Neutrophil (primary cell): Measurements from ENCODE around the gene CPNE7.

Source experiments
- H3K27ac ChIP-seq: fragments of 200-600 bp; sonication (generic); 2 replicates; pipeline ENCODE4 v1.5.1; 2016; ENCODE audit warnings: mild to moderate bottlenecking, moderate library complexity
- H3K27me3 ChIP-seq: fragments of 200-600 bp; sonication (generic); 2 replicates; pipeline ENCODE4 v1.6.0; 2016; ENCODE audit warnings: mild to moderate bottlenecking
- H3K36me3 ChIP-seq: fragments of 200-600 bp; sonication (generic); 2 replicates; pipeline ENCODE4 v1.5.1; 2017
- H3K4me1 ChIP-seq, 2 experiments: fragments of 200-600 bp in 1 of 2; sonication (generic) in 1 of 2; 1 replicate in 1 of 2; 2 replicates in 1 of 2; pipeline versions ENCODE4 v1.5.1 to v1.6.1; 2013 to 2016; ENCODE audit warnings: low read depth in 1 of 2, low read length in 1 of 2, mild to moderate bottlenecking in 1 of 2, moderate library complexity in 1 of 2; ENCODE audit not compliant: control insufficient read depth in 1 of 2, insufficient read depth in 1 of 2
- H3K4me3 ChIP-seq, 2 experiments: fragments of 200-600 bp in 1 of 2; sonication (generic) in 1 of 2; 1 replicate in 1 of 2; 2 replicates in 1 of 2; pipeline ENCODE4 v1.5.1; 2013 to 2016; ENCODE audit warnings: low read depth in 1 of 2, low read length in 1 of 2, mild to moderate bottlenecking in 1 of 2, moderate library complexity in 1 of 2
- H3K9me3 ChIP-seq: fragments of 200-600 bp; sonication (generic); 2 replicates; pipeline ENCODE4 v1.5.1; 2016
- CTCF ChIP-seq: fragments of 200-600 bp; sonication (generic); IDR thresholded peaks from 2 replicates; pipeline ENCODE4 v1.5.1; 2016; ENCODE audit warnings: antibody characterized with exemption

Gene CPNE7

GRCh38 chr16:89572485-89573205 lies 2.9 kb upstream of the CPNE7 start:
- peaks cover 15 to 17% of the 10 kb centered on the region in 2 experiments for H3K4me1 ChIP-seq
- H3K27me3 ChIP-seq: peaks cover 65% of the 10 kb centered on the region
- no peaks in the 10 kb centered on the region for H3K9me3 ChIP-seq
- no peaks in the 10 kb centered on the region for H3K36me3 ChIP-seq
- no peak overlapping the region for H3K4me3 ChIP-seq
- H3K27ac ChIP-seq: no peak overlapping the region
- TF ChIP-seq CTCF: no peak

DNA sequence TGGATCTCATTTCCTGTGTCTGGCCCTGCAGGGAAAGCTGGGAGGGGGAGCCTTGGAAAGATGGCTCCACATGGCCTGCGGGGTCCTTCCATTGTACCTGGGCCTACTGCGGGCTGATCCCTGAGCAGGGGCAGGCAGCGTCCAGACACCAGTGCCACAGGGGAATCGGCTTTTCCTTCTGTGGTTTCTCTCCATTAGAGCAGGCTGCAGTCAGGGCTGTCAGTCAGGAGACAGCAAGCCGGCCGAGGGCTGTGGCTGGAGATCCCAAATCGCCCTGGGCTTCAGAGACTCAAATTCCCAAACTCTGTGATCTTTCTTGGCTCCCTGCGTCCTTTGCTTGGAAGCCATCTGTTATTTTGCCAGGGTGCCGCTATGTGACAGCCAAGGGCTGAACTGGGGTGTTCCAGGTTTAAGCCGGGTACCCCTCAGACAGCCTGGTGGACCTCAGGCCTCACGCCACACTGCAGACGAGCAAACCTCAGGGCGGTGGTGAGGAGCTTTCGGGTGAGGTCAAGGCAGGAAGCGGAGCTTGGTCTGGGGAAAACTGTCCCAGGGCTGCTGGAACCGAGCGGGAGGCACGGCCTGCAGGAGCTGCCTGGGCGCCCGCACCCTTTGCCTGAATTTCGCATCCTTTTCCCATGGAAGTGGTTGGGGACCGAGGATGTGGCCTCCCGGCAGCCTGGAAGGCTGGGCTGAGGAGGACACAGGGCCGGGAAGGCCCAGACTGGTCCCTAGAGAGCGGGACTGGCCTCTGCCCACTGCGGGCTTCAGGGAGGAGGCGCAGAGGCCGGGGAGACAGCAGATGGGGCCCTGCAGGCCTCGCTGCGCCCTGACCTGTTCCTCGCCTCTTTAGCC lies 1.5 kb upstream of the CPNE7 start:
- Histone ChIP-seq H3K4me3 (no peak overlapping the region), H3K27ac (no peak overlapping the region), H3K36me3 (no peaks in the 10 kb centered on the region), H3K27me3 (peaks cover 78% of the 10 kb centered on the region), H3K4me1 (peaks cover 15 to 17% of the 10 kb centered on the region in 2 experiments), H3K9me3 (no peaks in the 10 kb centered on the region)
- TF ChIP-seq CTCF: no peak

DNA sequence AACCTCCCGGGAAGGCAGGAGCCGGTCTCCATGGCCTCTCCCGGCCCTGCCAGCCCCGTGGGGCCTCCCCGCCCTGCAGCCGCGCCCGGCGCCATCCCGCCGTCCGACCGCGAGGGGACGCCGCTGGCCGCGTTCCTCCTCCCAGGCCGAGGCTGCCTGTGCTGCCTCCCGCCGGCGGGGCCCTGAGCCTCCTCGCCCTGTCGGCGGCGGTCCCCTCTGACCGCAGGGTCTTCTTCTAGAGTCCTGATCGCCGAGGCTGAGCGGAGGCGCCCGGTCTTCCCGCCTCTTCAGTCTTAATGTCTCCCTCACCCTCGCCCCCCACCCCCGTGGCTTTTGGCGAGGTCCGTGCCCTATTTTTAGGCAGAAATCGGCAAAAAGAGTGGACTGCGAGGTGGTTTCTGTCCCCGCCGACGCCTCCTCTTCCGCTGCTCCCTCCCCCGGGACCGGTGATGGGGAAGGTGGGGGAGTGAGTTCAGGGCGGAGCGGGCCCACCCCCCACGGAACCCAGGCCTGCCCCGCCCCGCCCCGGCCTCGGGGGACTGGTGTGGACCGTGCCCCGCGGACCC lies 794 bp upstream of the CPNE7 start:
- TF ChIP-seq CTCF: no peak
- Histone ChIP-seq H3K27ac (no peak overlapping the region), H3K9me3 (no peaks in the 10 kb centered on the region)

GRCh38 chr16:89576153-89577054 lies 846 bp downstream of the CPNE7 start:
- H3K36me3 ChIP-seq: no peaks in the 10 kb centered on the region
- no peak overlapping the region for H3K4me3 ChIP-seq
- no peaks in the 10 kb centered on the region for H3K9me3 ChIP-seq
- no peak for TF ChIP-seq CTCF
- H3K27me3 ChIP-seq: peaks cover 74% of the 10 kb centered on the region
- H3K27ac ChIP-seq: no peak overlapping the region
- peaks cover 15 to 17% of the 10 kb centered on the region in 2 experiments for H3K4me1 ChIP-seq

More for the DNA sequence above, 794 bp upstream of the CPNE7 start:
- peaks cover 15 to 17% of the 10 kb centered on the region in 2 experiments for H3K4me1 ChIP-seq
- H3K4me3 ChIP-seq: peak overlapping the region in 1 of 2 experiments; percentile 7
- no peaks in the 10 kb centered on the region for H3K36me3 ChIP-seq
- H3K27me3 ChIP-seq: peaks cover 78% of the 10 kb centered on the region
